NCI-H345 (cell line): ENCODE results near the gene CKAP5.
A peak's percentile ranks its signal among the peaks of the same experiment; 100 is the strongest.

ENCODE experiments used
- DNase-seq: peaks from one replicate; lab custom pipeline; 2025; lab: John Stamatoyannopoulos, UW

CKAP5 gene

DNA sequence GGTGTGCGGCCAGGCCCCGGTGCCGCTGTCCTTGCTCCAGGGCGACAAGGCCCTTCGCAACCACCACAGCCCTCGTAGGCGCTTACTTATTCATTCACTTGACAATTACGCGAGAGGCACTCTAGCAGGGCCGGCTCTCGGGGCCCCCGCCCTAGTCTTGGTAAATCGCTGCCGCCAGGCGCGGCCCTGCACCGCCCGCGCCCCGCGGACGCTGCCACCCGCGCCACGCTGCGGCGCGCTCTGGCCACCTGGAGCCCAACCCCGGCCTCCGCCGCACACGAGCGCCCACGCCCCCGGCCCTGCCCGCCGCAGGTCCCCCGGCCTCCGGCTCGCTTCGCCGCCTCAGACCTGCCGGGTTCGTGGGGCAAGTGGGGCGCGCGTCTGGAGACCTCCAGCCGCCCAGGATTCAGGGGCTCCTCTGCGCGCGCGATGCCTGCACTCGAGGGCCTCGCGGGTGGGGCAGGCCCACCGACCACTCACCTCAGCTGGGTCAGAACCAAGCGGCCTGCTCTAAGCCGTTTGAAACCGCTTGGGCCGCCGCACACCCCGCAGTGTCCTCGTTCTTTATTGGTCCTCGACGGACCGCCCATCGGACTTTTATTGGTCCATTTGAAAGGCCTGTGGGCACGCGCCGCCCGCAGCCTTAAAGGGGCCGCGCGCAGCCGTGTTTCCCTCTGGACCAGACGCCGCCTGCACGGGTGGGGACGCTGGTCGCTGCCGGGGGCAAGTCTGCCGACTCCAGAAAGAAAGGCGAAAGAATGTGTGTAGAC is at the start of gene CKAP5:
Gene CKAP5, minus strand, starts transcription at position 541 of the 770 bp plus-strand sequence. CDS start 25,049 bp downstream, outside the sequence.
- DNase-seq, result peak; percentile 94

DNA sequence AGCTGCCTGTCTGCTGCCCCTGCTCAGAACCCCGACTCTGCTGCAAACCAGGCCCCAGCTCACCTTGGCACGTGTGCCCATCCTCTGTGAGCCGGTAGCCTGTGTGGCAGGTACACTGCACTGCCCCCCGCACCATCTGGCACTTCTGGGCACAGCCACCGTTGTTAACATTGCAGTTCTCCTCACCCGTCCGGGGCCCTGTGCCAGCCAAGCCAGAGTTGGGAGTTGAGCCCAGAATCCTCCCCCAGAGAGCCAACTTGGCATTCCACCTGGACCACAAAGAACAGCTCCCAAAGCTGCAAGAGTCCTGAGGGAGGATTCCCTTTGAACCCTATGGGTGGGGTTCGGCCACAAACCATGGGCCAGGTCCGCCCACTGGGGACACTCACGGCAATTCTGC is 49.7 kb upstream of the CKAP5 start:
- DNase-seq, result no peak

DNA sequence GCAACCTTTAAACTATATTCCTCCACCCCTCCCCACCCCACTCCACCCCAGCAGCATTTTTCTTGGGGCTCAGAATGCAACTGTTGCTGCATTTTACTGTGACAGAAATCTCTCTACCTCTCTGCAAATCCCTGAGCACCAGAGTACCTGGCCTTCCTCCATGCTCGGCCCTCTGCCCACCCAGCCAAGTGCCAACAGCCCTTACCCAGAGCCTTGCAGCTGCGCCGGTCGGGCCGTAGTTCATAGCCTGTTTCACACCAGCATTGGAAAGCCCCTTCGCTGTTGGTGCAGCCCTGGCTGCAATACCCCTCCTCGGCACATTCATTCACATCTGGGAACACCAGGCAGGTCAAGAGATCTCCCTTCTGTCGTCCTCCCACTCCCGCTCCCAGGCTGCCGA is 48.9 kb upstream of the CKAP5 start:
- DNase-seq, result no peak

DNA sequence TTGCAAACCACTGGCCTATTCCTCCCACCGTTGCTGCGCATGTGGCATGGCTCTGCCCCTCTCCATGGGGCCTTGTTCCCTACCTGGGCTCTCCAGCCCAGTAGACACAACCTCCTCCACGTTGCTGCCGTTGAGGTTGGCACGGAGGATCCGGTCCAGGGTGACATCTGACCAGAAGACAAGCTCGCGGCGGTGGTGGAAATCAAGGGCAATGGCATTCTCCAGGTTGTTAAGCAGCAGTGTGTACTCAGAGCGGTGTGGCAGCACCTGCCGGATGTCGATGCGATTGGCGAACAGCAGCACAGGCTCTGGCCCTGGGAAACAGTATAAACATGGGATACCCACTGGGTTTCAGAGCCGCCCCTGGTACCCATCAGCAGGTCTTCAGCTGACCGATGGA is 48.4 kb upstream of the CKAP5 start:
- DNase-seq, result no peak

DNA sequence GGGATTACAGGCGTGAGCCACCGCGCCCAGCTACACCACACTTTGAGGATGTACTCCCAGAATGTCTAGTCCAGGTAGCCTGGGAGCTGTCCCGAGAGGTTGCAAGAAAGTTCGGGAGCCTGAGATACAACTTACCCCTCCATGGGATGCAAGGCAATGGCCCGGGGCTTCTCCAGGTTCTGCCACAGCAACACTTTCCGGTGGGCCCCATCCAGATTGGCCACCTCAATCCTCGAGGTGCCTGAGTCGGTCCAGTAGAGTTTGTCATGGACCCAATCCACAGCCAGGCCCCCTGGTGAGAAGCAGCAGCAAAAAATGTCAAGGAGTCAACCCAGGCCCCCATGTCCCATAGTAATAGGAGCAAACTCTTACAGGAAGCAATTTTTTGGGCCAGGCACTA is 46.8 kb upstream of the CKAP5 start:
- DNase-seq, result no peak

DNA sequence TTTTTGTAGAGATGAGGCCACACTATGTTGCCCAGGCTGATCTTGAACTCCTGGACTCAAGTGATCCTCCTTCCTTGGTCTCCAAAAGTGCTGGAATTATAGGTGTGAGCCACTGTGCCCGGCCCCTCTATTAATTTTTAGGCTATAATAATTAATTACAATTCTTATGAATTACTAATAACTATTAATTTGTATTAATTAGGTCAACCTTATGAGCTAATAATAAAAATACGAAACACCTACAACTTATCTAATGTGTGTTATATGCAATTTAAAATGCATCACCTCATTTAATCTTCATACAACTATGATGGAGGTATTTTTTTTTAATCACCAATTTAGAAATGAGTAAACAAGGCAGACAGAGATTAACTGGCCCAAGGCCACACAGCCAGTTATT is 46.0 kb upstream of the CKAP5 start:
- no peak for DNase-seq

DNA sequence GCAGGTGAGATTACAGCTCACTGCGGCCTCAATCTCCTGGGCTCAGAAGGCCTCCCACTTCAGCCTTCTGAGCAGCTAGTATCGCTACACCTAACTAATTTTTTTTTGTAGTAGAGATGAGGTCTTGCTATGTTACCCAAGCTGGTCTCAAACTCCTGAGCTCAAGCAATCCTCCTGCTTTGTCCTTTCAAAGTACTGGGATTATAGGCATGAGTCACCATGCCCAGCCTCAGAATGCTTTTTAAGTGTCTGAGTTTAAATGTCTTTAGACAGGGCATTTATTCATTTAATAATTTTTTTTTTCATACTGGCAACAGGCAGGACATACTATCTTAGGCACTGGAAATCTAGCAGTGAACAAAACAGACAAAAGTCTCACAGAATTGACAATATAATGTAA is 44.6 kb upstream of the CKAP5 start:
- DNase-seq, result no peak

DNA sequence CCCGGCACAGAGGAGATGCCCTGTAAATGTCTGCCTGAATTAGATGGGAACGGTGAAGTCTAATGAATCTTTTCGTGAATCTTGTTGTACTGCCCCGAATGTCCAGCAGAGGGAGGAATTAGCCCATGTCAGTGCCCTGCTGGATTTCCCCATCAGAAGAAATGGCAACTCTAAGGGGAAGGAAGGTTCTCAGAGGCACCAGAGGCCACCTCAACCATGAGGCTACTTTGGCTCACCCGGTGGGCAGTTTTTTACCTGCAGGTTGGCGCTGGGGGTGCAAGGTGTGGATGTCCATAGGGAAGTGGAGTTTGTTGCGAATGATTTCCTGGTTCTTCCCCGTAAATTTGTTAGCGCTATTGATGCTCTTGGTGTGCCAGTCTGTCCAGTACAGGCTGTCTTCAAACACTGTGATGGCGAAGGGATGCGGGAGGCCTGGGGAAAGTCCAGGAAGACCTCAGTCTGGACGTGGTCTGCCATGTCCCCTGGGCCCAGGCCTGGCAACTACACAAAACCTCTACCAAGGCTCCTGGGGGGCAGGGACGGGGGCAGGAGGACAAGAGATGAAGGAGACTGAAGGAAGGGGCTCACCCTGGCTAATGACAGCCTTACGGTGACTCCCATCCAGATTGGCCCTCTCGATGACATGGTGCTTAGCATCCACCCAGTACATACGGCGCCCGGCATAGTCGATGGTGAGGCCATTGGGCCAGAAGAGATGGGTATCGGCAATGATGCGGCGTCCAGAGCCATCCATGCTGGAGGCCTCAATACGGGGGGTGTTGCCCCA is 43.8 kb upstream of the CKAP5 start:
- DNase-seq, result peak; percentile 84

DNA sequence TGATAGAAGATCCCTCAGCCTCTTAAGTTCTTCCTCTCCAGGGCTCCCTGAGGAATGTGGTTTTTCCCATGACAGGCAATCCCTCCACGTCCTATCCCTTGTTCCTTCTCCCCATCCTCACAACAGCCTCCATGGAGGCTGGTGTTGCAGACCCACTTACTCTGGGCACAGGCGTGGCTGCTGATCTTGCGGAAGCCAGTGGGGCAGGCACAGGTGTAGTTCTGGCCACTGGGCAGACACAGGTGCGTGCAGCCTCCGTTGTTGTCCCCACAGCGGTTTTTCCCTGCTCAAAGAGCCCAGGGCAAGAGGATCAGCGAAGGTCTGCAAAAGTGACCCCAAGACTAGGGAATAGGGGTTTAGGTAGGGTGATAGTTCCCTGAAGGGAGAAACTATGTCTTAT is 43.2 kb upstream of the CKAP5 start:
- DNase-seq, result no peak

DNA sequence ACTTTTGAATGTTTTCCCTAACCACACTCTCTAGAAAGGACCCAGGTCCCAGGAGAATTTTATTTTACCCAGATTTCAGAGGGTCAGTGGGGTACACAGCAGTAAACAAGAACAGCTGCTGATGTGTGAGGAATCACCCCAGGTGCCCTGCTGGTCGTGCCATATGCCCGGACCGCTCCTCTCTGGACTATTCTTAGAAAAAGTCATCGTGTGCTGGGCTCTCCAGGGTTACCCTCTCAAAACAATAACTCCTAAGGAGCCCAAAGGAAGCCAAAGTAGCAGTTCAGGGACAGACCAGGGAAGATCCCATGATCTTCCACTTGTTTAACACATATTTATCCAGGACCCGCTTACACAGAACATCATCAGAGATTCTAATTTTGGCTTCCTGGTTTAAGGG is 42.6 kb upstream of the CKAP5 start:
- no peak for DNase-seq

DNA sequence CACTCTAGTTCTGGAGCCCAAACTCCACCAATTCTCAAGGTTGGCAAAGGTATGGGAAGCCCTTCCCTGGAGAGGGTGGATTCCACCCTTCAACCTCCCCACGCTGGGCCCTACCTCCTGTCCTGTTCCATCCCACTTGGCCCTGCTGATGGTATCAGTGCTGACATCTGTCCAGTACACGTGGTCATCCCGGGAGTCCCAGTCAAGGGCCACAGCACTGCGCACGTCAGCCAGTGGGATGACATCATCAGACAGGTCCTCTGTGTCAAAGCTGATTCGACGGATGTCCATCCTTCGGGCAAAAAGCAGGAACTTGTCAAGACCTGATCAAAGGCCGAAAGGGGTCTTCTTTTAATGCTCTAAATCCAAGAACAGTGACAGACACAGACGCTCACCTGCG is 40.1 kb upstream of the CKAP5 start:
- DNase-seq, result no peak

DNA sequence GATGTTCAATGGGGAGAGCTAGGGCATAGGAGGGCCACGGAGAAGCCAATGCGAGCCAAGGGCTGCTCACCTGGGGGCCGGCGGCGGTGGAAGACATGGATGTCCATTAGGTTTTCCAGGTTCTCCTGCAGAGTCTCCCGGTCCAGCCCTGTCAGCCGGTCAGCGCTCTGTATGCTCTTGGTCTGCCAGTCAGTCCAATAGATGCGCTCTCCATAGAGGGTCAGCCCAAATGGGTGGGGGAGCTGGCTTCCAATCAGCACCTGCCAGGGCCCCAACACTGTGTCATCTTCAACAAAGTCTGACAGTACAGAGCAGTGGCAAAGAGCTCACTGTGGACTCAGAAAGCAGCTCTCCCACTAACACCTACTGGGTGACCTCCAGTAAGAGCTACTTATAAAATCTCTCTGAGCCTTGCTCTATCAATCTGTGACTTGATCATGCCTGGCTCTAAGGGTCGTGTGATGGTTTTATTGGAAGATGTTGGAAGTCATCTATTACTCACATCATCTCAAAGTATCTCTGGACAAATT is 33.0 kb upstream of the CKAP5 start:
- no peak for DNase-seq

DNA sequence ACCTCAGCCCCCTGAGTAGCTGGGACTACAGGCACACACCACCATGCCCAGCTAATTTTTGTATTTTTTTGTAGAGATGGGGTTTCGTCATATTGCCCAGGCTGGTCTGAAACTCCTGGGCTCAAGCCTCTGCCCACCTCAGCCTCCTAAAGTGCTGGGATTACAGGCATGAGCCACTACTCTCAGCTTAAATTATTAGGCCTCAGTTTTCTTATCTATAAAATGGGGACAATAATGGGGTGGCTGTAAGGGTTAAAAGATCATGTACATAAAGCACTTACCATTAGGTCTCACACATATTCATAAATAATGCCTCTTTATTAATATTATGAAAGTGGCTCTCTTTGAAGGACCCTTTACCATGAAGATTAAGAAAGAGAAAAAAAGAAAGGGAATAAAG is 31.5 kb upstream of the CKAP5 start:
- no peak for DNase-seq

DNA sequence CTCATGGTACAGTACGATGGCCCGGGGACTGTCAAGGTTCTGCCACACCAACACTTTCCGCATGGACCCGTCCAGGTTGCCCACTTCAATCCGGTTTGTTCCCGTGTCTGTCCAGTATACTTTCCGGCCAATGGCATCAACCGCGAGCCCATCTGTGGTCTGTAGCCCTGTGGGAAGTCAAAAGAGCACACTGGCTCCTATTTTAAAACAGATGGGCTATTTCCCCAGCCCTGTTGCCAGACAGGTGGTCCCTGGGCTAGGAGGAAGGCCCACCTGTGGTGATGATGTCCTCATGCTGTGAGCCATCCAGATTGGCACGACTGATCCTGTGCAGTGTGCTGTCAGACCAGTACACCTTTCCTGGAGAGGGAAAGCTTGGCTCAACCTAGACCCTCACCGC is 30.4 kb upstream of the CKAP5 start:
- no peak for DNase-seq

DNA sequence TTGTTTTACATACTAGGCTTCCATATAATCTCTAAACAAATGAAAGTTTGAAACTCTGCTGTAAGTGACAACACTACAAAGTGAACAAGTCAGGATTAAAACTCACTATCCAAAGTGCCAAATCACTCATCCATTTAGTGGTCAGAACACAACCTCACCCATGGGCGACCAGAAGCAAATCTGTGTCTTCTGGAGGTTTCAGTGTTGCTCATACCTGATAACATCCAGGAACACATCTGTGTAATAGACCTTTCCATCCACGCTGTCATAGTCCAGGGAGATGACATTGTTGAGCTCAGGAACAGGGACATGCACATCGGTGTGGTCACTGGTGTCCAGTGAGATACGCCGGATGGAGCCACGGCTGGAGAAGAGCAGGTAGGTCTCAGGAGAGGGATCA is 28.5 kb upstream of the CKAP5 start:
- DNase-seq, result no peak

DNA sequence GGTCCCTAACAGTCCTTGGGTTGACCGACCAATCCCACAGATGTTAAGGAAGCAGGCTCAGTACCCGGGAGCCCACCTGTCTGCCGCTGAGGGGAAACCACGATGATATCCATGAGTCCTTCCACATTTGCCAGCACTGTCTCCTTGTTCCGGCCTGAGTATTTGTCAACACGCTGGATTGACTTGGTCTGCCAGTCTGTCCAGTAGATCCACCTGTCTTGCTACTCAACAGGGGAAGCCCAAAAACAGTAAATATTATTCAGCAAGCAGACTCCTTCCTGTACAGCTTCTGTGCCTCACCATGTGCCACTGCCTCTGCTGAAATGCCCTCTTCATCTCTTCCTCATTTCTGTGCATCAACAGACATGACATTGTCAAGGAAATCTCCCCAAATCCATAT is 22.8 kb upstream of the CKAP5 start:
- DNase-seq, result no peak

DNA sequence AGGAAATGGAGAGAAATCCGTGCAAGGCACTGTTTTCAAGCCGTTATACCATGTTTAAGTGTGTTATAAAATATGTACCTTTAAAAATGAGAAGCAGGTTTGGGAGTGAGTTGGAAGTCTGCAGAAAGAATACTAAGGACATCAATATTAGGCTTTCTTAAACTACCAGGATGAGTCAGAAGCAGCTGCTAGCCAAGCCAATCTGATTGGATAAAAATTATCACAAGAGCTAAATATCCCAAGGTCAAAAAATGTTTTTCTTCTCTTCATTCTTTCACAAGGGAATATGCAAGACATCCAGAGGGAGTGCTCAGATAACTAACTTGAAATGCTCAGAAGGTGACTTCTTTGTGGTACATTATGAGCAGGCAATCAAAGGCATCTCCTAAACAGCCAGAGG is 19.3 kb upstream of the CKAP5 start:
- DNase-seq, result no peak

DNA sequence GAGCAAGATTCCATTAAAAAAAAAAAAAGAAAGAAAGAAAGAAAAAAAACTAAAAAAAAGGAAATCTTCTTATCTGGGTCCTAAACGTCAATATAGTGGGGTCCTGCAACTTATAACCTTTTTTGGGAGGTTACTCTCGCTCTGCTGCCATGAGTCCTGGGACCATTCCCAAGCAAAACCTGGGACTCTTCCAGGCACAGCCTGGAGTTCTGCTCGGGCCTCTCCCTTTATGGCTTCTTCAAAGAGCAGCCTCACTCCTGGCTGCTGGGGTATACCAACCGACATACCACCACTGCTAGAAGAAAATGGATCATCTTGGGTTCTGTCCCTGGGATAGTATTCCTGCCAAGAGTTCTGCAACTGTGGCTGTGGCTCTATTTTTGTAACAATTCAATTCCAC is 14.1 kb upstream of the CKAP5 start:
- no peak for DNase-seq

DNA sequence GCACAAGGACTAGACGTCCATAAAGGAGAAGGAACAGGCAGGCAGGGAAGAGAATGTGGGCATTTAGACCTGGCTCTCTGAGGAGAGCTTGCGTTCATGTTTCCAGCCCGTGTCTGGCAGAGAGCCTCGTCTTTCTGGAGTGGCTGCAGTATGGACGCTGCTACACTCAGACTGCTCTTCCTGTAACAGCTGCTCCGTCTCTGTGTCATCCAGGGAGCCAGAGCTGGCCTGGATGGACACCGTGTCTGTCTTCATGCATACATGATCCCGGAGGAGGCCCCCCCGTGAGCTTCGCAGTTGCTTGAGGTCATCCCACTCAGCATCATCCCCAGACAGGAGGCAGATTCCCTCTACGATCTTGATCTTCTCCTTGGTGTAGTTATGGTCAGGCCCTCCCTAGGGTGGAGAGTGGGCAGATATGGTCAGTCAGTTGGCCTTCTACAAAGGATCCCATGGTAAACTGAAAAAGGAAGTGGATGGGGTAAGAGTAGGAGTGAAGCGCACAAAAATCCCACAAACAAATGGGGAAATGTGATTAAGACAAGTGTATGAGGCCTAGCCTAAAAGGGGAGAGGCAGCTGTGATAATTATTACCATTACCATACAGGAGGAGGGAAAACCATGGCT is 13.0 kb upstream of the CKAP5 start:
- DNase-seq, result no peak

DNA sequence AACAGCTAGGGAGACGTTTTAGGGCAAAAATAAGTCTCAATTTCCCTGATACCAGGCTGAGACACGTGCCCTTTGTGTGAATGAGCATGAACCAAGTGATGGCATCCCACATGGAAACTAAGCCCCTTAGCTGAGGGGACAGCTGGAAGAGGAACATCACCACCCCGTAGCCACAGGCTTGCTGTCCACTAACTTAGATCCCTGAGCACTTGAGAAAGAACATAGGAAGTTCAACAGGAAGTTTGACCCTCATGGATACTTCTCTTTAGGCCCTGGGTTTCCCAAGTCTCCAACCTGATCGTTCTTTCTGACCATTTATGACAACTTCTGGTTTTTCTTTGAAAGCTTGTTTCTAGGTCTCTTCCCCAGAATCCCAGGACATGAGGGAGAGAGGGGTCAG is 11.6 kb upstream of the CKAP5 start:
- no peak for DNase-seq

DNA sequence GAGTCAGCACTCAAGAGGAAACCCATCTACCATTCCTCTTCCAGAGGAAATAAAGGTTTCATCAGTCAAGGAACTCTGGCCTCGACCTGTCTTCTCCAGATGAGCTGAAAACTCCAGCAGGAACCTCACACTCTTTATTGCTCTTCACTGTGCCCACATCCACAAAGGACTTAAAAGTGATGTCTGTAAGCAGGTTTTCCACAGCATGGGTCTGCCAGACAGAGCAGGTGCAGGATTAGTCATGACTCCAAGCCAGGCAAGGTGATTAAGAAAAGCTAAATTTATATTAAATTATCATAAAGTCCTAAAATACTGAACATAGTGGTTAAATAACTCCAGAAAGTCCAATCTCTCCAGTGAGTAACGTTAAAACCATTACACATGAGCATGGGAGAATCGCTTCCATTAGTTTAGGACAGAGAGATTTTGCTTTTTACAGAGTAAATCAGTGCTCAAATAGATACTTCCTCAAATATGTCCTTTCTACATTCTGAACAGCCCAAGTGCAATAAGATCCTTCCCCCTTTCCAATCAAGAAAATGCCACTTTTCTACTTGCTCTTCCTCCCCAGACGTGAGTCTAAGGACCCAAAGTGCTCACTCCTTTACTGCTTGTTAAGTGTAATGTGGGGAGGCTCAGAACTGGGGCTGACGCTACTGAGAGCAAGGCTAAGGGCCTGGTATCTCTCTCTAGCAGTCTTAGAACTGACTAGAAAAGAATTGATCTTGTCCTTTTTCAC is 10.7 kb upstream of the CKAP5 start:
- no peak for DNase-seq

DNA sequence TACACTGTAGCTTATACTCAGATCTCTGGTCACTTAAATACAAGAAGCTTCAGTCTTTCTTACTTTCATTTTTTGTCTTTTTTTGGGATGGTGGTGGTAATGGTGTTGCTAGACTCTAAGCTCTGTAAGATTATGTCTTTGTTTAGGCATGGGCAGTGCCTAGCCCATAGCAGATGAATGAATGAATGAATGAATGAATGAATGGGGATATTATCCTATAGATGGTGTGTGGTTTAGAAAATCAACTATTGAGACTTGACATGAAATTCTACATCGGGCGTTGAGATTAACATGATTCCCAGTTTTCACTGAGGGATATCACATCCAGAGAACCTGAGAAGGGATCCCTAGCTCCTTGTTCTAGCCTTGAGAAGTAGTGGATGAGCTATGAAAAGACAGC is 9.8 kb upstream of the CKAP5 start:
- DNase-seq, result no peak
